NOMO-1 treated with dmso at 0.1 percent for 144 hours (cell line): ENCODE measurements around the gene PGGHG.

Experiments used
- DNase-seq: peaks from one replicate; lab custom pipeline; 2025; ENCODE audit not compliant: unreplicated experiment; lab: John Stamatoyannopoulos, UW

The PGGHG gene

GRCh38 chr11:269146-269890 lies 19.6 kb upstream of the PGGHG start:
- peak; percentile 88 for DNase-seq

GRCh38 chr11:270451-271318 lies 18.2 kb upstream of the PGGHG start:
- DNase-seq, result no peak

- no peak for DNase-seq
Observed at GRCh38 chr11:271319-271715, 17.6 kb upstream of the PGGHG start.

GRCh38 chr11:272195-272930 lies 16.6 kb upstream of the PGGHG start:
- no peak for DNase-seq

GRCh38 chr11:272931-273198 lies 16.1 kb upstream of the PGGHG start:
- DNase-seq, result no peak

GRCh38 chr11:276219-276618 lies 12.7 kb upstream of the PGGHG start:
- DNase-seq, result no peak

- no peak for DNase-seq
Observed at GRCh38 chr11:278001-278951, 10.7 kb upstream of the PGGHG start, which contains the start of gene NLRP6. TSS of gene NLRP6 (plus strand) at chr11:278407. CDS start at chr11:278570, 163 bp downstream.

GRCh38 chr11:279040-279965 lies 9.6 kb upstream of the PGGHG start:
- DNase-seq, result no peak

- DNase-seq, result peak; percentile 42
Observed at GRCh38 chr11:279966-280705, 8.8 kb upstream of the PGGHG start.

- no peak for DNase-seq
Observed at GRCh38 chr11:280706-281485, 8.0 kb upstream of the PGGHG start.

- no peak for DNase-seq
Observed at GRCh38 chr11:281486-282161, 7.3 kb upstream of the PGGHG start.

GRCh38 chr11:282171-282570 lies 6.8 kb upstream of the PGGHG start:
- no peak for DNase-seq

GRCh38 chr11:282630-283360 lies 6.1 kb upstream of the PGGHG start:
- DNase-seq, result no peak

- peak; percentile 28 for DNase-seq
Observed at GRCh38 chr11:283405-284104, 5.4 kb upstream of the PGGHG start.

- DNase-seq, result no peak
Observed at GRCh38 chr11:284105-285020, 4.6 kb upstream of the PGGHG start.
